AG04449 (cell line): ENCODE data around the gene LRP2BP.

Experiments used
- CTCF ChIA-PET: fragments of 350-600 bp; formaldehyde crosslinking; extraction: SDS; loops from one replicate; lab custom pipeline; 2021; ENCODE audit warnings: antibody characterized with exemption; lab: Yijun Ruan, JAX
- POLR2A ChIA-PET: fragments of 400-600, 350-600 bp; formaldehyde crosslinking; extraction: SDS; loops from one replicate; lab custom pipeline; 2020; ENCODE audit warnings: antibody characterized with exemption, inconsistent platforms; lab: Yijun Ruan, JAX
- DNase-seq: peaks from one replicate; pipeline ENCODE4 v3.0.0-alpha.2; 2010; ENCODE audit warnings: low read depth, low spot score
- H3K4me3 ChIP-seq: 2 replicates; pipeline ENCODE4 v1.5.1; 2011; ENCODE audit warnings: low read depth, mild to moderate bottlenecking, control low read depth, low read length
- CTCF ChIP-seq: IDR thresholded peaks from one replicate; pipeline ENCODE4 v1.5.1; 2011; ENCODE audit warnings: mild to moderate bottlenecking, moderate library complexity, low read length, control low read depth, inconsistent platforms; ENCODE audit not compliant: insufficient read depth; ENCODE audit errors: missing control alignments

LRP2BP gene

GRCh38 chr4:185395238-185395955 is at the start of gene LRP2BP:
Gene LRP2BP, minus strand, starts transcription at chr4:185395924. Its CDS starts 17,738 bp downstream, at chr4:185378186.
- no peak for DNase-seq
- POLR2A ChIA-PET = interaction anchor here (0.8 to 2.4 kb wide), 7 partner anchors 10 to 194 kb away, joined by 3 to 7 read pairs (median 4); no protein-coding TSS in a partner anchor
- CTCF ChIA-PET = interaction anchor here (1.8 to 4.8 kb wide), 2 partner anchors 203 to 211 kb away, joined by 5 to 28 read pairs; no protein-coding TSS in a partner anchor
- H3K4me3 ChIP-seq = peak within 1 kb of the TSS; percentile 76
- no peak for TF ChIP-seq CTCF

- CTCF ChIA-PET = interaction anchor here (1.1 kb wide), 1 partner anchor 593 kb away, joined by 3 read pairs; no protein-coding TSS in a partner anchor
Observed at GRCh38 chr4:185445209-185445608, 49.5 kb upstream of the LRP2BP start.

DNA sequence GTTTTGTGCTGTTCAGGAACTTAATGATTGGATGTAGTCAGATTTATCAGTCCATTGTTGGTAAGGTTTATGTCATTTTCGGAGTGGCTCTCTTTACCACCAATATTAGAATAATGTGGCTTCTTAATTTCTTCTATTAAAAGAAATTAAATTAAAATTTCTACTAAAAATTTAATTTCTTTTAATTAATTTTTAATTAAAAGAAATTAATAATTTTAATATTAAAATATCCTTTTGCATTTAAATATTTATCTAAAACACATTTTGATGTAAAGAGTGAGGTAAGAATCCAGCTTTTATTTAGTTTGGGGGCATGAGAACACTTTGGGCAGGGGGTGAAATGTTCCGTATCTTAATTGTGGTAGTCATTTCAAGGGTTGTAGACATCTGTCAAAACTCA is 45.8 kb upstream of the LRP2BP start:
- no peak for TF ChIP-seq CTCF
- CTCF ChIA-PET = interaction anchor here (1.2 kb wide), 1 partner anchor 16 kb away, joined by 3 read pairs; no protein-coding TSS in a partner anchor
- DNase-seq = no peak
- POLR2A ChIA-PET = no interaction called here
- H3K4me3 ChIP-seq = no peak overlapping the region

More at GRCh38 chr4:185445209-185445608, 49.5 kb upstream of the LRP2BP start:
- POLR2A ChIA-PET = no interaction called here
- H3K4me3 ChIP-seq = no peak overlapping the region
- DNase-seq = no peak
- TF ChIP-seq CTCF = no peak

DNA sequence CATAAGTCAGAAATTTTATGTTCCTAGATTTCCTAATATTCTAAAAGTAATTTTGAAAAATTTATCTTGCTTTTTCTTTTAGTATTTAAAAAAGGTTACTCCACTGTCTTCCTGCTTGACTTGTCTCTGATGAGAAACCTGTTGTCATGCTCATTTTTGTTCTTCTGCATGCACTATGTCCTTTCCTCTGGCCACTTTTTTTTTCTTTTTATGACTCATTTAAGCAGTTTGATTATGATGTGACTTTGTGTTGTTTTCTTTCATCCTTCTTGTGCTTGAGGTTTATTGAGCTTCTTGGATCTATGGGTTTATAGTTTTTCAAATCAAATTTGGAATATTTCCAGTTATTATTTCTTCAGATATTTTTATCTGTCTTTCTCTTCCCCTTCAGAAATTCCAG is 42.1 kb upstream of the LRP2BP start:
- no peak for DNase-seq
- TF ChIP-seq CTCF = no peak
- POLR2A ChIA-PET = no interaction called here
- CTCF ChIA-PET = interaction anchor here (1.9 kb wide), 1 partner anchor 12 kb away, joined by 5 read pairs; the partner anchor contains the start of gene UFSP2
- no peak overlapping the region for H3K4me3 ChIP-seq

- H3K4me3 ChIP-seq = no peak overlapping the region
- CTCF ChIA-PET = no interaction called here
- POLR2A ChIA-PET = no interaction called here
- no peak for DNase-seq
- no peak for TF ChIP-seq CTCF
Observed at GRCh38 chr4:185435466-185435865, 39.7 kb upstream of the LRP2BP start.

GRCh38 chr4:185429660-185430059 is 33.9 kb upstream of the LRP2BP start:
- no peak overlapping the region for H3K4me3 ChIP-seq
- CTCF ChIA-PET = interaction anchor here (1.8 kb wide), 1 partner anchor 608 kb away, joined by 4 read pairs; no protein-coding TSS in a partner anchor
- POLR2A ChIA-PET = no interaction called here
- TF ChIP-seq CTCF = no peak
- DNase-seq = no peak
